Fibroblast of pulmonary artery (primary cell): ENCODE results near the gene RFC1.
A peak's percentile ranks its signal among the peaks of the same experiment; 100 is the strongest.

Source experiments
- DNase-seq: peaks from one replicate; pipeline ENCODE4 v3.0.0-alpha.2; 2010; ENCODE audit warnings: low read depth
- H3K4me3 ChIP-seq: replicated peaks from 2 replicates; pipeline ENCODE4 v1.5.1; 2011; ENCODE audit warnings: low read depth, mild to moderate bottlenecking, control low read depth, low read length, moderate library complexity
- CTCF ChIP-seq: IDR thresholded peaks from 2 replicates; pipeline ENCODE4 v1.5.1; 2011; ENCODE audit warnings: mild to moderate bottlenecking, control low read depth, low read length, inconsistent platforms; ENCODE audit errors: missing control alignments

The RFC1 gene

DNA sequence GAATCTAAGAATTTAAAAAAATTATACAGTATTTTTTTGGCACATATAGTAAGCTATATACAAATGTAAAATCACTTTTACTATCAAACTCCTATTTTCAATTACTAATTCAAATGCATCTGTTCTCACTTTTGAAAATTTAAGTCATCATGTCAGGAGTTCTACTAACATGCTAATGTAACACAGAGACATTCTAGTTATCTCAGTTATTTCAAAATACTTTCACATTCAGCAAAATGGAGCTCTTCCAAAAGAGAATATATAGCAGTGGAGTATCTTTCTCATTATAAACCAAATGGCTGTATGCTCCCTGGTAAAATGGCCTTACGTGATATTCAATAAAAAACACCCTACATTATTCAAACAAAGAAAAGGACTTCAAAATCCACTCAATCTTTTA lies 42.3 kb downstream of the RFC1 start:
- no peak overlapping the region for H3K4me3 ChIP-seq
- peak; percentile 27 for DNase-seq
- no peak for TF ChIP-seq CTCF

- no peak for TF ChIP-seq CTCF
- DNase-seq = peak; percentile 31
Measured at GRCh38 chr4:39320381-39321115, 45.6 kb downstream of the RFC1 start.

GRCh38 chr4:39319676-39320075 lies 46.5 kb downstream of the RFC1 start:
- H3K4me3 ChIP-seq = no peak overlapping the region
- no peak for TF ChIP-seq CTCF
- DNase-seq = peak; percentile 92

More at GRCh38 chr4:39320381-39321115, 45.6 kb downstream of the RFC1 start:
- H3K4me3 ChIP-seq = no peak overlapping the region

GRCh38 chr4:39312816-39313215 lies 53.3 kb downstream of the RFC1 start:
- H3K4me3 ChIP-seq = no peak overlapping the region
- no peak for TF ChIP-seq CTCF
- DNase-seq = peak; percentile 17

- no peak for TF ChIP-seq CTCF
- no peak for DNase-seq
- no peak overlapping the region for H3K4me3 ChIP-seq
Measured at GRCh38 chr4:39308611-39309010, 57.6 kb downstream of the RFC1 start.

DNA sequence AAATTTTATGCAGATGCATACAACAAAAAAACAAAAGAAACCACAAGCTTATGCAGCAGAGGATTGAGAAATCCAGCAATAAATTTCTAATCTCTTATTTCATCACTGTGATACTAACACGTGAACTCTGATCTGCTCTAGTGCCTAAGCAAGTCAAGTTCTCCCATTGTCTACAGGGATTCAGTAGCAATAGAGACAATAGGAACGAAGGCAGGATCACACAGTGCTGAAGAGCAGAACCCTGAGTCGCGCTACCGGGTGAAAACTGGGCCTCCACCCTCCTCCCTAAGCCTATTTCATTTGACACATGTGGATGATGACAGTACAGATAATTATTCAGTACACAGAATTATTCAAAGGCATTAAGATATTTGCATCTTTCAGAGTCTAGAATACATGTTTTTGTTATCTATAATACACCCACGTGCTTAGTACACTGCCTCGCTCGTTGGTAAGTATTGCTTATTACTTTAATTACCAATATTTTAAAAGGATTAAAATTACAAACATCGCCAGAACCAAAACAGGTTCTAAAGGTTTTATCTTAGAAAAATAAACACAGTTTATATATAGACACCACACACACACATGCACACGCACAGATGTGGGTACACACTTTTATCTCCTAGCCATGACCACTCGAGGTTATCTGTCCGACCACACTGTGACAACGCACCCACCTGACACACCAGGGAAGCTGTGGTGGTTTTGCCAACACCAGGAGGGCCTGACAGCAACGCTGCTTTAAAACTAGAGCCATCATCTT lies 60.1 kb downstream of the RFC1 start:
- TF ChIP-seq CTCF = no peak
- H3K4me3 ChIP-seq = no peak overlapping the region
- no peak for DNase-seq
